HG03039 (cell line): ENCODE data around the gene ITGB1.

Experiments used
- ATAC-seq: cut with Tn5 transposase; IDR thresholded peaks from one replicate; pipeline ENCODE4 v1.9.1; 2021; ENCODE audit warnings: mild to moderate bottlenecking, moderate library complexity; ENCODE audit not compliant: unreplicated experiment

Gene ITGB1

GRCh38 chr10:32956365-32957197, 1.4 kb downstream of the ITGB1 start:
- no peak for ATAC-seq

- ATAC-seq: no peak
Observed at GRCh38 chr10:32955790-32956189, 2.2 kb downstream of the ITGB1 start.

GRCh38 chr10:32955299-32955772, 2.7 kb downstream of the ITGB1 start:
- ATAC-seq: no peak

- no peak for ATAC-seq
Observed at GRCh38 chr10:32954545-32955298, 3.3 kb downstream of the ITGB1 start.

GRCh38 chr10:32954080-32954479, 4.0 kb downstream of the ITGB1 start:
- no peak for ATAC-seq

GRCh38 chr10:32953277-32953927, 4.6 kb downstream of the ITGB1 start:
- no peak for ATAC-seq

- no peak for ATAC-seq
Observed at GRCh38 chr10:32952541-32953276, 5.3 kb downstream of the ITGB1 start.

GRCh38 chr10:32952094-32952493, 5.9 kb downstream of the ITGB1 start:
- ATAC-seq: no peak

- ATAC-seq: no peak
Observed at GRCh38 chr10:32951111-32951510, 6.9 kb downstream of the ITGB1 start.

GRCh38 chr10:32950591-32951108, 7.4 kb downstream of the ITGB1 start:
- ATAC-seq: no peak

- ATAC-seq: no peak
Observed at GRCh38 chr10:32949221-32949678, 8.8 kb downstream of the ITGB1 start.

GRCh38 chr10:32948451-32948850, 9.6 kb downstream of the ITGB1 start:
- no peak for ATAC-seq

- no peak for ATAC-seq
Observed at GRCh38 chr10:32947586-32947985, 10.4 kb downstream of the ITGB1 start.

GRCh38 chr10:32946108-32946507, 11.9 kb downstream of the ITGB1 start:
- ATAC-seq: no peak

- ATAC-seq: no peak
Observed at GRCh38 chr10:32943854-32944661, 14.0 kb downstream of the ITGB1 start.

- ATAC-seq: peak; percentile 60
Observed at GRCh38 chr10:32943395-32943794, 14.6 kb downstream of the ITGB1 start.

GRCh38 chr10:32942081-32942480, 15.9 kb downstream of the ITGB1 start:
- ATAC-seq: no peak

- ATAC-seq: no peak
Observed at GRCh38 chr10:32941357-32941756, 16.7 kb downstream of the ITGB1 start.
